Heart right ventricle (tissue), 16 donors: ENCODE data around the gene UNC13C. TPM values are rescaled to one million over a fixed set of nuclear protein-coding genes. Genes with fewer than 3 reads are reported as not detected.

Source experiments
- ATAC-seq, 8 donors: fragments of 200-7000 bp; cut with Tn5 transposase; one replicate each; pipeline ENCODE4 v1.9.1; 2020; ENCODE audit warnings: mild to moderate bottlenecking in 8 of 8, moderate library complexity in 8 of 8, moderate number of reproducible peaks in 1 of 8
- DNase-seq, 2 donors: peaks; one replicate each; pipeline ENCODE4 v3.0.0-alpha.2; 2020
- H3K27ac ChIP-seq, 10 donors: fragments of 200-600 bp; sonication (generic) in 2 of 10; one replicate each; pipeline versions ENCODE4 v1.5.0 to v1.8.0; 2020 to 2022; ENCODE audit warnings: mild to moderate bottlenecking in 3 of 10
- H3K27me3 ChIP-seq, 7 donors: fragments of 200-600 bp; one replicate each; pipeline ENCODE4 v1.8.0; 2021 to 2022; ENCODE audit warnings: mild to moderate bottlenecking in 2 of 7
- H3K36me3 ChIP-seq, 9 donors: fragments of 200-600 bp; sonication (generic) in 1 of 9; one replicate each; pipeline versions ENCODE4 v1.5.0 to v1.8.0; 2020 to 2022; ENCODE audit warnings: mild to moderate bottlenecking in 2 of 9
- H3K4me1 ChIP-seq, 9 donors: fragments of 200-600 bp; sonication (generic) in 1 of 9; one replicate each; pipeline versions ENCODE4 v1.5.0 to v1.8.0; 2020 to 2022; ENCODE audit warnings: mild to moderate bottlenecking in 4 of 9
- H3K4me3 ChIP-seq, 10 donors: fragments of 200-600 bp; sonication (generic) in 2 of 10; one replicate each; pipeline versions ENCODE4 v1.5.0 to v1.8.0; 2020 to 2022; ENCODE audit warnings: mild to moderate bottlenecking in 7 of 10, moderate library complexity in 2 of 10
- H3K9me3 ChIP-seq, 11 donors: fragments of 200-600 bp in 10 of 11; sonication (generic) in 2 of 11; one replicate each; pipeline versions ENCODE4 v1.5.0 to v1.8.0; 2013 to 2022; ENCODE audit warnings: mild to moderate bottlenecking in 2 of 11, control low read depth in 1 of 11, moderate library complexity in 1 of 11
- CTCF ChIP-seq, 9 donors: fragments of 200-600 bp; sonication (generic) in 2 of 9; IDR thresholded peaks; one replicate each; pipeline versions ENCODE4 v1.5.0 to v1.8.0; 2021 to 2022; ENCODE audit warnings: antibody characterized with exemption in 9 of 9, mild to moderate bottlenecking in 5 of 9, moderate library complexity in 1 of 9
- WGBS, 2 donors: extraction: QIAGEN DNeasy Blood & Tissue Kit; methylation state at CpG; one replicate each; pipeline ENCODE4 v1.1.7; 2013; ENCODE audit warnings: inconsistent platforms in 1 of 2; 5-methylcytosine and 5-hydroxymethylcytosine counted together
- intact Hi-C, 10 donors: fragments of 100-400 bp; cut with DNase I; formaldehyde crosslinking; loops; one replicate each; pipeline versions ENCODE4 v1.11.1 to v1.14.2; 2022
- polyA plus RNA-seq, 2 donors: library from polyadenylated mRNA; stranded (reverse); fragments of 200-250 nt; gene quantifications; one replicate each; pipeline ENCODE4 v1.2.3, GENCODE V29; 2013
- total RNA-seq, 10 donors: library from RNA; stranded (reverse); fragmentation: NEBNext Ultra II Directional in 3 of 10; extraction: Animal tissue kit (Norgen Biotek cat#: 25700) in 3 of 10; gene quantifications; one replicate each; pipeline versions ENCODE4 v1.2.1 to v1.2.4, GENCODE V29; 2021 to 2023
- donor health status: Arrhythmogenic right ventricular cardiomyopathy.
- donor health status: ischemic (EF 13 %, LVEDD 7.1; RV severe dilation, severe dysfunction).
- donor health status: healthy with polysubstance abuse.
- donor health status: DM: no; HTN: yes; CAD: no.
- donor health status: DM: no; HTN: no; CAD: no.
- donor health status: ischemic (EF 25% LVEDD 6.9; RV normal size, moderate dysfunction).
- donor health status: ischemic (EF 25% LVEDD 5.7; RV mildly dilated, moderate dysfunction).
- donor health status: healthy.
- donor health status: DM: yes; HTN: yes; CAD: no.
- donor health status: Ischemic cardiomyopathy.
- donor health status: ischemic (EF 35%, LVEDD 5.7; RV mildly dilated, moderate dysfunction).
- donor health status: nonischemic (EF 11% LVEDD 7.7; RV severe dilation, severe dysfunction).
- donor health status: DM: yes; HTN: yes; CAD: no.
- donor health status: PGD.
- donor health status: ischemic (EF 29% LVEDD 5.4; RV normal size, mild dysfunction).
- donor health status: nonischemic (EF 23%, LVEDD 6.1; RV moderate dilation, normal function).

The UNC13C gene
- total and polyA plus RNA-seq, 12 donors, result 0.04 to 0.85 (median 0.19) TPM; not detected in 5

DNA sequence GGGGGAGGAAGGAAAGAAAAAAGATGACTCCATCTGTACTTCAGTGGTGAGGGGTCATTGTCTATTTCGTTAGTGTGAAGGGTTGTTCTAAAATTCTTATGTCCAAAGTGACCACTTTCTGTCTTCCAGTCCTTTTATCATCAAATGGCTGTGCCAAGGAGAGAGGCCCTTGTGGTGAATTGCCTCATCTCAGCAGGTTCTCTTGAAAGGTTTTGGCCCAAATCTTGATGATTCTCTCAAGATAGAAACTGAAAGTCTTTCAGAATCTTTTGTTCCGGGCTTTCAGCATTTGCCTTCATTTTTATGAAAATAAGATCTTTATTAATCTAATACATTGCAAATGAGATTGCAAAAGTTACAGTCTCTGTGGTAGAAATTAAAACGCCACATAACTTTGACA is 642.7 kb downstream of the UNC13C start:
- 77 to 79% methylated on average over 3 of the region's 3 CpGs for WGBS, 2 donors
- H3K27ac ChIP-seq, result no peak overlapping the region
- no peak for TF ChIP-seq CTCF (IDR thresholded peaks at IDR 0.05)
- DNase-seq (no peak), ATAC-seq (no peak)
- no peak overlapping the region for H3K4me3 ChIP-seq
- no peaks in the 10 kb centered on the region for H3K36me3 ChIP-seq
- no peaks in the 10 kb centered on the region for H3K27me3 ChIP-seq
- intact Hi-C loops, result loop anchor here in 1 of 10 donors (10.0 kb wide), 1 partner anchor 56 kb away; no protein-coding TSS in a partner anchor
- no peaks in the 10 kb centered on the region for H3K4me1 ChIP-seq
- no peaks in the 10 kb centered on the region for H3K9me3 ChIP-seq

- WGBS, 2 donors, result 97% methylated on average over 4 of the region's 4 CpGs
- no peak overlapping the region for H3K4me3 ChIP-seq
- DNase-seq (no peak), ATAC-seq (no peak)
- intact Hi-C loops, result no loop called here
- no peaks in the 10 kb centered on the region for H3K27me3 ChIP-seq
- no peak overlapping the region for H3K27ac ChIP-seq
- TF ChIP-seq CTCF (IDR thresholded peaks at IDR 0.05), result no peak
- H3K9me3 ChIP-seq, result peaks cover 0 to 24% (median 11%) of the 10 kb centered on the region in 11 donors
- no peaks in the 10 kb centered on the region for H3K36me3 ChIP-seq
- no peaks in the 10 kb centered on the region for H3K4me1 ChIP-seq
Measured at GRCh38 chr15:54636147-54636546, 657.9 kb downstream of the UNC13C start.

DNA sequence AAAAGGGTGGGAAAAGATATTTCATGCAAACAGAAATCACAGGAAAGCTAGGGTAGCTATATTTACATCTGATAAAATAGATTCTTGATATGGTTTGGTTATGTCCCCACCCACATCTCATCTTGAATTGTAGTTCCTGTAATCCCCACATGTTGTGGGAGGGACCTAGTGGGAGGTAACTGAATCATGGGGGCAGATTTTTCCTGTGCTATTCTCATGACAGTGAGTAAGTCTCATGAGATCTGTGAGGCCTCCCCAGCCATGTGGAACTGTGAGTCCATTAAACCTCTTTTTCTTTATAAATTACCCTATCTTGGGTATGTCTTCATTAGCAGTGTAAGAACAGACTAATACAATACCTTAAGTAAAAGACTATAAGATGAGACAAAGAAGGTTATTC is 660.4 kb downstream of the UNC13C start:
- intact Hi-C loops, result no loop called here
- no peak overlapping the region for H3K4me3 ChIP-seq
- H3K9me3 ChIP-seq, result peaks cover 0 to 24% (median 11%) of the 10 kb centered on the region in 11 donors
- no peaks in the 10 kb centered on the region for H3K4me1 ChIP-seq
- H3K27me3 ChIP-seq, result no peaks in the 10 kb centered on the region
- no peak for TF ChIP-seq CTCF (IDR thresholded peaks at IDR 0.05)
- ATAC-seq, result no peak
- no peaks in the 10 kb centered on the region for H3K36me3 ChIP-seq
- no peak overlapping the region for H3K27ac ChIP-seq
- DNase-seq, result no peak

DNA sequence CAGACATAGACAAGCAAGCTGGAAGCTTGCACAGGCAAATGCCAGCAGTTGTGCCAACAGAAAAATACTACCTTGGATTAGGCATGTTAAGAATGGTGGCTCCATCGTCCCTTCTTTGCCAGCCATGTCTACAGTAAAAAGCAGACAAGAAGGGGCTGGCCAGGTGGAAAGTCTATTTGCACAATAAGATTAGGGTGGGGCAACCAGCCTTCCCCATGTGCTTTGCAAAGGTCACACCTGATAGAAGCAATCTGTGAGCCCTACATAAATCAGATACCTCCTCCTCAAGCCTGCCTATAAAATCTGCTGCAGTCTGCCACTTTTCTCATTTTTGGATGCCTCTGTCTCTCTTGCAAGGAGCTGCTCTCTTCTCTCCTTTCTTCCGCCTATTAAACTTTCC is 662.6 kb downstream of the UNC13C start:
- intact Hi-C loops, result no loop called here
- ATAC-seq (no peak), DNase-seq (no peak)
- 69 to 72% methylated on average over 2 of the region's 2 CpGs for WGBS, 2 donors
- Histone ChIP-seq H3K4me1 (no peaks in the 10 kb centered on the region), H3K27me3 (no peaks in the 10 kb centered on the region), H3K4me3 (no peak overlapping the region), H3K27ac (no peak overlapping the region), H3K36me3 (no peaks in the 10 kb centered on the region), H3K9me3 (peaks cover 0 to 24% (median 11%) of the 10 kb centered on the region in 11 donors)
- no peak for TF ChIP-seq CTCF (IDR thresholded peaks at IDR 0.05)
